ENCODE data around the gene PDE1A. TPM values are rescaled to one million over a fixed set of nuclear protein-coding genes. Genes with fewer than 3 reads are reported as not detected.

The PDE1A gene
- total RNA-seq, 1 donor from 2014 or later, result 27.8 TPM

DNA sequence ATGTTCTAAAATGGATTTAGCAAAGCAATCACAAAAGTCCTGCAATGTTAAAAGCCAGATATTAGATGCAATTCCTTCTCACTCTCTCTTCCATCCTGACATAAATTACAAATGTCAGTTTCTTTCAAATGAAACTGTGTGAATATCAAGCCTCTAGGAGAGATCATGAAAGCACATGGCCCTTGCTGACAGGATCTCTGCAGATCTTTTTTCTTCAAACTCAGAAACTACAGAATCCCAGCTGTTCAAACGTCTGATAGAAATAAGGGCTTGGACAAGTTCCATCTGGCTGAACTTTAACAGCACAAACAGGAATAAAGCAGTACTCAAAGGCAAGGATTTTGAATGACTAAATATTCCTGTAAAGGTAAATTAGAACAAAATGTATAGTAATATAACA lies 47.6 kb downstream of the PDE1A start:
- Mint-ChIP-seq H3K9me3 (peaks cover 19% of the 10 kb centered on the region), H3K4me1 (no peaks in the 10 kb centered on the region), H3K27me3 (ENCODE audit: low read depth) (no peaks in the 10 kb centered on the region), H3K36me3 (ENCODE audit: low read depth) (peaks cover 51% of the 10 kb centered on the region), H3K27ac (ENCODE audit: unreplicated experiment) (no peak overlapping the region), H3K4me3 (no peak overlapping the region)
- DNase-seq (ENCODE audit: low read depth, low spot score), result no peak
- TF ChIP-seq, protein P1, sequence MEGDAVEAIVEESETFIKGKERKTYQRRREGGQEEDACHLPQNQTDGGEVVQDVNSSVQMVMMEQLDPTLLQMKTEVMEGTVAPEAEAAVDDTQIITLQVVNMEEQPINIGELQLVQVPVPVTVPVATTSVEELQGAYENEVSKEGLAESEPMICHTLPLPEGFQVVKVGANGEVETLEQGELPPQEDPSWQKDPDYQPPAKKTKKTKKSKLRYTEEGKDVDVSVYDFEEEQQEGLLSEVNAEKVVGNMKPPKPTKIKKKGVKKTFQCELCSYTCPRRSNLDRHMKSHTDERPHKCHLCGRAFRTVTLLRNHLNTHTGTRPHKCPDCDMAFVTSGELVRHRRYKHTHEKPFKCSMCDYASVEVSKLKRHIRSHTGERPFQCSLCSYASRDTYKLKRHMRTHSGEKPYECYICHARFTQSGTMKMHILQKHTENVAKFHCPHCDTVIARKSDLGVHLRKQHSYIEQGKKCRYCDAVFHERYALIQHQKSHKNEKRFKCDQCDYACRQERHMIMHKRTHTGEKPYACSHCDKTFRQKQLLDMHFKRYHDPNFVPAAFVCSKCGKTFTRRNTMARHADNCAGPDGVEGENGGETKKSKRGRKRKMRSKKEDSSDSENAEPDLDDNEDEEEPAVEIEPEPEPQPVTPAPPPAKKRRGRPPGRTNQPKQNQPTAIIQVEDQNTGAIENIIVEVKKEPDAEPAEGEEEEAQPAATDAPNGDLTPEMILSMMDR (conservative IDR thresholded peaks at IDR 0.05), result no peak

DNA sequence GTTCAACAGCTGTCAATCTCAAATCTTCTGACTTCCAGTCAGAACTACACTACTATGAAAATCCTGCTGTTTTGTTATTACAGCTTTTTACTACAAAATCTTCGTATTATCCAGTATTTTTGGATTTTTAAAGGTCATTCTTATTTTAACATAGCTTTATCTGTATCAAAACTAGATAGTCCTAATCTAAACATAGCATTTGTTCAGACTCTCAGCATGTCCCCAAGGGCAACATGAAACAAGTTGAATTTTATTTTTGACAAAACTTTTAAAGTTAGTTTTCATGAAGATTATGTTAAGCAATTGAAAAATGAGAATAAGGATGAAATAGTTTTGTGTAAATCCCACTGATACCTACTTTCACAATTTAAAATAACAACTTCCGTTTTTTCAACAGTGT lies 48.1 kb downstream of the PDE1A start:
- DNase-seq (ENCODE audit: low read depth, low spot score), result no peak
- H3K4me1 Mint-ChIP-seq, result no peaks in the 10 kb centered on the region
- H3K27me3 Mint-ChIP-seq (ENCODE audit: low read depth), result no peaks in the 10 kb centered on the region
- TF ChIP-seq, protein P1 (conservative IDR thresholded peaks at IDR 0.05), result no peak
- H3K36me3 Mint-ChIP-seq (ENCODE audit: low read depth), result peaks cover 46% of the 10 kb centered on the region
- H3K4me3 Mint-ChIP-seq, result no peak overlapping the region
- H3K9me3 Mint-ChIP-seq, result peaks cover 19% of the 10 kb centered on the region
- H3K27ac Mint-ChIP-seq (ENCODE audit: unreplicated experiment), result no peak overlapping the region

DNA sequence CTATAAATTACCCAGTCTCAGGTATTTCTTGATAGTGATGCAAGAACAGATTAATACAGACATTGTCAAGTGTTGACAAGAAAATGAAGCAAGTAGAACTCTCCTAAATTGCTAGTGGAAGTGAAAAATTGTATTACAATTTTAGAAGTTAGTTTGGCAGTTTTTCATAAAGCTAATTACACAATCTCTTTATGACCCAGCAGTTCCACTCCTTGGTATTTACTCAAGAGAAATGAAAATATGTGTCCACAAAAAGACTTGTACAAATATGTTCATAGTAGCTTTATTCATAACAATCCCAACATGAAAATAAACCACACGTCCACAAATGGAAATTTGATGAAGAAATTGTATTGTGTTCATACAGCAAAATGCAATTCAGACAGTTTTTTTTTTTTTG lies 49.4 kb downstream of the PDE1A start:
- H3K27me3 Mint-ChIP-seq (ENCODE audit: low read depth), result no peaks in the 10 kb centered on the region
- no peak for DNase-seq (ENCODE audit: low read depth, low spot score)
- no peak overlapping the region for H3K4me3 Mint-ChIP-seq
- no peak overlapping the region for H3K27ac Mint-ChIP-seq (ENCODE audit: unreplicated experiment)
- TF ChIP-seq, protein P1 (conservative IDR thresholded peaks at IDR 0.05), result no peak
- H3K36me3 Mint-ChIP-seq (ENCODE audit: low read depth), result peaks cover 57% of the 10 kb centered on the region
- H3K4me1 Mint-ChIP-seq, result peaks cover 8% of the 10 kb centered on the region
- peaks cover 26% of the 10 kb centered on the region for H3K9me3 Mint-ChIP-seq

DNA sequence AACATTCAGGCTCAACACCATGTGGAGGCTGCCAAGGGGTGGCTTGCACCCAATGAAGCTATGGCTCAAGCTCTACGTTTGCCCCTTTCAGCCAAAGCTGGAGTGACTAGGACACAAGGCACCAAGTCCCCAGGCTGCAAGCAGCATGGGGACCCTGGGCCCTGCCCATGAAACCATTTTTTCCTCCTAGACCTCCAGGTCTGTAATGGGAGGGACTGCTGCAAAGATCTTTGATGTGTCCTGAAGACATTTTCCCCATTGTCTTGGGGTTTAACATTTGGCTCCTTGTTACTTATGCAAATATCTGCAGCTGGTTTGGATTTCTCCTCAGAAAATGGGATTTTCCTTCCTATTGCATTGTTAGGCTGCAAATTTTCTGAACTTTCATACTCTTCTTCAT lies 51.0 kb downstream of the PDE1A start:
- TF ChIP-seq, protein P1 (conservative IDR thresholded peaks at IDR 0.05), result no peak
- DNase-seq (ENCODE audit: low read depth, low spot score), result no peak
- H3K4me1 Mint-ChIP-seq, result peaks cover 9% of the 10 kb centered on the region
- peaks cover 50% of the 10 kb centered on the region for H3K36me3 Mint-ChIP-seq (ENCODE audit: low read depth)
- H3K9me3 Mint-ChIP-seq, result peaks cover 26% of the 10 kb centered on the region
- H3K27ac Mint-ChIP-seq (ENCODE audit: unreplicated experiment), result no peak overlapping the region
- no peaks in the 10 kb centered on the region for H3K27me3 Mint-ChIP-seq (ENCODE audit: low read depth)
- no peak overlapping the region for H3K4me3 Mint-ChIP-seq

DNA sequence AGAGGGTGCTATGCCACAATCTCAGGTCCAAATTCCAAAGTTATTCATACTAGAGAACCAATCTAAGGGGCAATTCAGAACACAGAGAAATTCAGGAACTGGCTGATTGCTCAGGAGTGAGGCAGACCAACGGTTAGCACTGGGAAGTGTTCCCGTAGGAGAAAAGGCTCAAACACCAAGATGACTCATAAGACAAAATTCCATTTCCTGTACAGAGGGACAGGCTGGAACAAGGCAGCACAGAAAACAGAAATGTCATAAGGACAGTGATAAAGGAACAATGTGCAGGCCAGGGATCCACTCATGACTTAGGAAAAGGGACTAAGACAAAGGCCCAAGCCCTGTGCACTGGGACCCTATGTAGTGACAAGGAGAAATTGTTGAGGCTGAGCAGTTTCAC lies 54.2 kb downstream of the PDE1A start:
- Mint-ChIP-seq H3K4me3 (no peak overlapping the region), H3K4me1 (peaks cover 18% of the 10 kb centered on the region), H3K27me3 (ENCODE audit: low read depth) (no peaks in the 10 kb centered on the region), H3K9me3 (peaks cover 23% of the 10 kb centered on the region), H3K27ac (ENCODE audit: unreplicated experiment) (peak overlapping the region; percentile 43), H3K36me3 (ENCODE audit: low read depth) (peaks cover 50% of the 10 kb centered on the region)
- TF ChIP-seq, protein P1 (conservative IDR thresholded peaks at IDR 0.05), result no peak
- no peak for DNase-seq (ENCODE audit: low read depth, low spot score)

DNA sequence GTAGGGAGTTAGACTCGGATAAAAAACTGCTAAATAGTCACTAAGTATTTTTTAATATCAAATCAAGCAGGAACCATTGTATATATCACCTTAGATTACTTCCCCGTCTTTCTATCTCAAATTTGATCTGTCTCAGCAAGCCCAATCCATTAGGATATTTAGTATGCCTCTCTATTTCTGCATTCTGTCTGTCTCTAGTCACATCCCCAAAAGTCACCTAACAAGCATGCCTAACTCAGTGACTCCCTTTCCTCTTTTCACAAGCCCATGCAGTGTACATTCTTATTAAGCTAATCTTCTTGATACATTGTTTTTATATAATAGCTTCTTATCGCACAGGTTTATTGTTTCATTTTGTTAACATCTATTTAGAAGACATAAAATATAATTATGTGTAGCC lies 57.8 kb downstream of the PDE1A start:
- peaks cover 18% of the 10 kb centered on the region for H3K4me1 Mint-ChIP-seq
- H3K36me3 Mint-ChIP-seq (ENCODE audit: low read depth), result peaks cover 20% of the 10 kb centered on the region
- H3K27ac Mint-ChIP-seq (ENCODE audit: unreplicated experiment), result no peak overlapping the region
- no peaks in the 10 kb centered on the region for H3K27me3 Mint-ChIP-seq (ENCODE audit: low read depth)
- DNase-seq (ENCODE audit: low read depth, low spot score), result no peak
- peaks cover 7% of the 10 kb centered on the region for H3K9me3 Mint-ChIP-seq
- H3K4me3 Mint-ChIP-seq, result no peak overlapping the region
- TF ChIP-seq, protein P1 (conservative IDR thresholded peaks at IDR 0.05), result no peak

Measured in neural crest cell (in vitro differentiated cells).